GM12873 (cell line): ENCODE measurements around the gene PLPP4.

Experiments used
- CTCF ChIP-seq: IDR thresholded peaks from 2 replicates; pipeline ENCODE4 v1.5.1; 2012; ENCODE audit warnings: low read depth, mild to moderate bottlenecking, moderate library complexity, low read length, control low read depth; ENCODE audit not compliant: insufficient read depth; ENCODE audit errors: missing control alignments

PLPP4 gene

GRCh38 chr10:120575411-120575810, 118.4 kb downstream of the PLPP4 start:
- TF ChIP-seq CTCF: no peak

- TF ChIP-seq CTCF: no peak
These were observed 121.1 kb downstream of the PLPP4 start for GRCh38 chr10:120578134-120578533.

- TF ChIP-seq CTCF: no peak
These were observed 121.9 kb downstream of the PLPP4 start for GRCh38 chr10:120578890-120579289.

GRCh38 chr10:120580918-120581895, 124.2 kb downstream of the PLPP4 start:
- no peak for TF ChIP-seq CTCF

- no peak for TF ChIP-seq CTCF
These were observed 125.7 kb downstream of the PLPP4 start for GRCh38 chr10:120582753-120583152.

GRCh38 chr10:120583424-120584108, 126.5 kb downstream of the PLPP4 start:
- no peak for TF ChIP-seq CTCF

GRCh38 chr10:120584786-120585185, 127.8 kb downstream of the PLPP4 start:
- no peak for TF ChIP-seq CTCF
